Activated T-cell treated with anti-CD3 and anti-CD28 coated beads, Interleukin-2, amount 50 U/mL, for 72 hours (primary cell): Measurements from ENCODE around the gene RAMP1. TPM values are rescaled to one million over a fixed set of nuclear protein-coding genes. Genes with fewer than 3 reads are reported as not detected.
A peak's percentile ranks its signal among the peaks of the same experiment; 100 is the strongest.

Experiments used
- ATAC-seq, 2 donors: fragments of 150-1000 bp; cut with Tn5 transposase; replicated peaks in 1 of 2; 2 replicates each; pipeline ENCODE4 v1.10.0; 2021; ENCODE audit warnings: moderate library complexity in 2 of 2, mild to moderate bottlenecking in 1 of 2
- DNase-seq, 2 donors: peaks; one replicate each; pipeline ENCODE4 v3.0.0; 2021 to 2022; ENCODE audit warnings: mixed read lengths in 1 of 2
- H3K27ac Mint-ChIP-seq: one replicate; pipeline ENCODE4 v1.8.0; 2022; ENCODE audit warnings: mild to moderate bottlenecking, moderate library complexity, mixed read lengths
- H3K27me3 Mint-ChIP-seq: one replicate; pipeline ENCODE4 v1.8.0; 2022; ENCODE audit warnings: low read depth, mixed read lengths
- H3K36me3 Mint-ChIP-seq, 2 donors: one replicate each; pipeline ENCODE4 v1.8.0; 2022; ENCODE audit warnings: mixed read lengths in 2 of 2, mild to moderate bottlenecking in 1 of 2; ENCODE audit not compliant: insufficient read depth in 2 of 2
- H3K4me1 Mint-ChIP-seq: one replicate; pipeline ENCODE4 v1.8.0; 2022; ENCODE audit warnings: low read depth, mixed read lengths
- H3K4me3 Mint-ChIP-seq, 2 donors: one replicate each; pipeline ENCODE4 v1.8.0; 2022; ENCODE audit warnings: mild to moderate bottlenecking in 2 of 2, mixed read lengths in 2 of 2, moderate library complexity in 2 of 2
- H3K9me3 Mint-ChIP-seq, 2 donors: one replicate each; pipeline ENCODE4 v1.8.0; 2022; ENCODE audit warnings: mixed read lengths in 2 of 2
- total RNA-seq, 2 donors: library from RNA; stranded (reverse); gene quantifications; one replicate each; pipeline ENCODE4 v1.2.3, GENCODE V29; 2022

The RAMP1 gene
- total RNA-seq, result 1 to 10 TPM in 1 of 2 donors, under 1 TPM in 1; 1.00 to 1.8 TPM

- Mint-ChIP-seq H3K4me1 (peaks cover 14% of the 10 kb centered on the region), H3K4me3 (peak within 1 kb of the TSS; percentile 75 to 76), H3K27ac (no peak within 1 kb of the TSS), H3K9me3 (no peaks in the 10 kb centered on the region), H3K27me3 (peaks cover 43% of the 10 kb centered on the region), H3K36me3 (no peaks in the 10 kb centered on the region)
- peak; percentile 19 to 20 for DNase-seq
- peak; percentile 67 to 70 for ATAC-seq
These were observed at the start of gene RAMP1 for GRCh38 chr2:237859533-237860272. RAMP1 (plus strand) TSS chr2:237859623; CDS start chr2:237859676, 53 bp downstream.

- Mint-ChIP-seq H3K4me3 (peak overlapping the region; percentile 14 to 20), H3K4me1 (peaks cover 36% of the 10 kb centered on the region), H3K9me3 (no peaks in the 10 kb centered on the region), H3K27me3 (no peaks in the 10 kb centered on the region), H3K36me3 (peaks cover 0 to 2% of the 10 kb centered on the region in 2 donors), H3K27ac (peak overlapping the region; percentile 17)
- peak; percentile 92 to 93 for ATAC-seq
- no peak for DNase-seq
These were observed 43.8 kb upstream of the RAMP1 start for GRCh38 chr2:237815637-237816036.

DNA sequence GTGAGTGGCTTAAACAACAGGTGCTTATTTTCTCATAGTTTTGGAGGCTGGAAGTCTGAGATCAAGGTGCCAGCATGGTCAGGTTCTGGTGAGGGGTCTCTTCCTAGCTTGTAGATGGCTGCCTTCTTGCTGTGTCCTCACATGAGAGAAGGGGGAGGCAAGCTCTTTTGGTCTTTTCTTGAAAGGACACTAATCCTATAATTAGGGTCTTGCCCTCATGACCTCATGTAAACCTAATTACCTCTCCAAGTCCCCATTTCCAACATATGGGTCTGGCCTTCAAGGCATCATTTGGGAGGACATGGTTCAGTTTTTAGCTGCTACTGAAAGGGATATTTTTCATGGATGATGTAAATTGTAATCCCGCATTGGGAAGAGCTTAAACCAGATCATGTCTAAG lies 42.9 kb upstream of the RAMP1 start:
- no peak for ATAC-seq
- Mint-ChIP-seq H3K9me3 (no peaks in the 10 kb centered on the region), H3K36me3 (peaks cover 0 to 2% of the 10 kb centered on the region in 2 donors), H3K27ac (no peak overlapping the region), H3K4me3 (no peak overlapping the region), H3K27me3 (no peaks in the 10 kb centered on the region), H3K4me1 (peaks cover 36% of the 10 kb centered on the region)
- no peak for DNase-seq

- peaks cover 0 to 2% of the 10 kb centered on the region in 2 donors for H3K36me3 Mint-ChIP-seq
- H3K27me3 Mint-ChIP-seq, result no peaks in the 10 kb centered on the region
- no peaks in the 10 kb centered on the region for H3K9me3 Mint-ChIP-seq
- ATAC-seq (peak; percentile 12 to 40), DNase-seq (no peak)
- H3K4me1 Mint-ChIP-seq, result peaks cover 36% of the 10 kb centered on the region
- H3K4me3 Mint-ChIP-seq, result peak overlapping the region in 1 of 2 donors; percentile 14
- no peak overlapping the region for H3K27ac Mint-ChIP-seq
These were observed 41.4 kb upstream of the RAMP1 start for GRCh38 chr2:237818066-237818473.

GRCh38 chr2:237819231-237819630 lies 40.2 kb upstream of the RAMP1 start:
- no peaks in the 10 kb centered on the region for H3K9me3 Mint-ChIP-seq
- peaks cover 0 to 2% of the 10 kb centered on the region in 2 donors for H3K36me3 Mint-ChIP-seq
- peak overlapping the region in 1 of 2 donors; percentile 4 for H3K4me3 Mint-ChIP-seq
- H3K27me3 Mint-ChIP-seq, result no peaks in the 10 kb centered on the region
- ATAC-seq (no peak), DNase-seq (no peak)
- peaks cover 36% of the 10 kb centered on the region for H3K4me1 Mint-ChIP-seq
- H3K27ac Mint-ChIP-seq, result no peak overlapping the region

GRCh38 chr2:237820421-237820820 lies 39.0 kb upstream of the RAMP1 start:
- H3K27ac Mint-ChIP-seq, result no peak overlapping the region
- peaks cover 31% of the 10 kb centered on the region for H3K4me1 Mint-ChIP-seq
- ATAC-seq (no peak), DNase-seq (no peak)
- H3K9me3 Mint-ChIP-seq, result no peaks in the 10 kb centered on the region
- no peaks in the 10 kb centered on the region for H3K36me3 Mint-ChIP-seq
- no peaks in the 10 kb centered on the region for H3K27me3 Mint-ChIP-seq
- H3K4me3 Mint-ChIP-seq, result no peak overlapping the region

GRCh38 chr2:237823544-237823943 lies 35.9 kb upstream of the RAMP1 start:
- Mint-ChIP-seq H3K27ac (no peak overlapping the region), H3K27me3 (no peaks in the 10 kb centered on the region), H3K4me3 (no peak overlapping the region), H3K4me1 (peaks cover 4% of the 10 kb centered on the region), H3K9me3 (no peaks in the 10 kb centered on the region), H3K36me3 (no peaks in the 10 kb centered on the region)
- ATAC-seq, result no peak
- no peak for DNase-seq

DNA sequence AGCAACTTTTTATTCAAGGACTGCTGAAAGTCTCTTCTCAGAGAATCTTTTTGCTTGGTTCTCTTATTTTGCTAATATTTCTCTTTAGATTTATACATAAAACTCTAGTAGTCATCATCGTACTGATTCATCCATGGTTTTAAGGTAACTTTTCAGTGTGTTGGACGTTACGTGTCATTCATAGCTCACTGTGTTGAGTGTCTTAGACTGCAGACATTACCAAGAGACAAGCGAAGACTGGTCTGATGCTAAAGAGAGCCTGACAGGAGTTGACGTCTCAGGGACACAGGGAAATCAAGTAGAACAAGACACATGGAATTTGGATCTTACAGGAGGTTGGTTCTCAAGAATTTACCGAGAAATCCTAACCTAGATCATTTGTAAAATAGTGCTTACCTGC lies 35.3 kb upstream of the RAMP1 start:
- Mint-ChIP-seq H3K4me1 (peaks cover 2% of the 10 kb centered on the region), H3K4me3 (no peak overlapping the region), H3K27me3 (no peaks in the 10 kb centered on the region), H3K9me3 (no peaks in the 10 kb centered on the region), H3K36me3 (no peaks in the 10 kb centered on the region), H3K27ac (no peak overlapping the region)
- peak in 1 of 2 donors; percentile 26 for ATAC-seq
- no peak for DNase-seq

DNA sequence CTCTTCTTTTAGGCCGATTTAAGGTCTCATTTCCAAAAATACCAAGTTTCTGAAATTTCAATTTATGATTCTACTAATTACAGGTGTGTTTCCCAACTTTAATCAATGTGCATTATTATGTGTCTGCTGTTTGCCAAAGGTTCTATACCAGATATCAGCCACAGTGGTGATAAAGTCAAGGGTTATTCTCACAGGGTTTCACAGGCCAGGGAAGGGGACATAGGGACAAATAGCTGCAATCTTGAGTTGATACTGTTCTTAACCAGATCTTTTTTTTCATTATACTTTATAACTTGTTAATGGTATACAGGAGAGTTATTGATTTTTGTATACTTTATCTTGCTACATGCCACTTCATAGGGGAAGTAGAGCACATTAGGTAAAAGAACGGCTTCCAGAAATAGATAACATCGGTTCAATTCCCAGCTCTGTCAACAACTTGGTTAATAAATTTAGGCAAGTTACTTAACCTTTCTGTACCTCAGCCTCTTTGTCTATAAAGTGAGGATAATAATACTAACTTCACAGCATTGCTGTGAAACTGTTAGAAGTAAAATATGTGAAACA lies 31.9 kb upstream of the RAMP1 start:
- Mint-ChIP-seq H3K9me3 (no peaks in the 10 kb centered on the region), H3K27me3 (no peaks in the 10 kb centered on the region), H3K4me1 (no peaks in the 10 kb centered on the region), H3K27ac (no peak overlapping the region), H3K4me3 (no peak overlapping the region), H3K36me3 (no peaks in the 10 kb centered on the region)
- DNase-seq (no peak), ATAC-seq (no peak)

GRCh38 chr2:237830522-237830921 lies 28.9 kb upstream of the RAMP1 start:
- no peak for DNase-seq
- no peaks in the 10 kb centered on the region for H3K36me3 Mint-ChIP-seq
- no peak overlapping the region for H3K4me3 Mint-ChIP-seq

GRCh38 chr2:237833546-237833945 lies 25.9 kb upstream of the RAMP1 start:
- Mint-ChIP-seq H3K4me1 (no peaks in the 10 kb centered on the region), H3K4me3 (no peak overlapping the region), H3K27ac (no peak overlapping the region), H3K36me3 (no peaks in the 10 kb centered on the region), H3K9me3 (no peaks in the 10 kb centered on the region), H3K27me3 (no peaks in the 10 kb centered on the region)
- ATAC-seq, result no peak
- no peak for DNase-seq

More at GRCh38 chr2:237830522-237830921, 28.9 kb upstream of the RAMP1 start:
- no peak for ATAC-seq
- no peaks in the 10 kb centered on the region for H3K27me3 Mint-ChIP-seq
- no peaks in the 10 kb centered on the region for H3K9me3 Mint-ChIP-seq
- H3K4me1 Mint-ChIP-seq, result no peaks in the 10 kb centered on the region
- H3K27ac Mint-ChIP-seq, result no peak overlapping the region

- Mint-ChIP-seq H3K36me3 (no peaks in the 10 kb centered on the region), H3K27ac (no peak overlapping the region), H3K27me3 (no peaks in the 10 kb centered on the region), H3K9me3 (no peaks in the 10 kb centered on the region), H3K4me1 (no peaks in the 10 kb centered on the region), H3K4me3 (no peak overlapping the region)
- DNase-seq (no peak), ATAC-seq (no peak)
These were observed 24.1 kb upstream of the RAMP1 start for GRCh38 chr2:237835372-237835771.

DNA sequence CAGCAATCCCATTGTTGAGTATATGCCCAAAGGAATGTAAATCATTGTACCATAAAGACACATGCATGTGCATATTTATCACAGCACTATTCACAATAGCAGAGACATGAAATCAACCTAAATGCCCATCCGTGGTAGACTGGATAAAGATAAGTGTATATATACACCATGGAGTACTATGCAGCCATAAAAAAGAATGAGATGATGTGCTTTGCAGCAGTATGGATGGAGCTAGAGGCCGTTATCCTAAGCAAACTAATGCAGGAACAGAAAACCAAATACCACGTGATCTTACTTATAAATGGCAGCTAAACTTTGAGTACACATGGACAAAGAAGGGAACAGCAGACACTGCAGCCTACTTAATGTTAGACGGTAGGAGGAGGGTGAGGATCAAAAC lies 18.4 kb upstream of the RAMP1 start:
- H3K27me3 Mint-ChIP-seq, result no peaks in the 10 kb centered on the region
- H3K9me3 Mint-ChIP-seq, result peaks cover 0 to 1% of the 10 kb centered on the region in 2 donors
- no peaks in the 10 kb centered on the region for H3K4me1 Mint-ChIP-seq
- H3K4me3 Mint-ChIP-seq, result no peak overlapping the region
- ATAC-seq, result no peak
- no peak overlapping the region for H3K27ac Mint-ChIP-seq
- no peak for DNase-seq
- no peaks in the 10 kb centered on the region for H3K36me3 Mint-ChIP-seq
